GM12892 (cell line): Measurements from ENCODE around the gene ERFL.

ENCODE experiments used
- POLR2A ChIP-seq: IDR thresholded peaks from 2 replicates; pipeline ENCODE4 v1.6.1; 2011; ENCODE audit warnings: low read depth, low read length, control low read depth
- POLR2AphosphoS5 ChIP-seq: IDR thresholded peaks from 2 replicates; pipeline ENCODE4 v1.6.1; 2011; ENCODE audit warnings: low read depth, low read length, control low read depth
- TAF1 ChIP-seq: IDR thresholded peaks from 2 replicates; pipeline ENCODE4 v1.6.1; 2011; ENCODE audit warnings: low read depth, mild to moderate bottlenecking, control low read depth, low read length, borderline replicate concordance

GRCh38 chr19:41894350-41894749 lies 33.9 kb downstream of the ERFL start:
- TF ChIP-seq POLR2A (no peak), POLR2AphosphoS5 (no peak), TAF1 (no peak)
